Ishikawa (cell line): ENCODE data around the gene P3H4.

ENCODE experiments used
- CEBPB ChIP-seq: IDR thresholded peaks from 2 replicates; pipeline ENCODE4 v1.6.1; 2012
- EP300 ChIP-seq: IDR thresholded peaks from 2 replicates; pipeline ENCODE4 v1.6.1; 2012; ENCODE audit warnings: borderline replicate concordance
- RAD21 ChIP-seq: IDR thresholded peaks from 2 replicates; pipeline ENCODE4 v1.6.1; 2012; ENCODE audit warnings: low read depth
- REST ChIP-seq: IDR thresholded peaks from 2 replicates; pipeline ENCODE4 v1.6.1; 2012; ENCODE audit warnings: low read depth, mild to moderate bottlenecking
- TAF1 ChIP-seq: IDR thresholded peaks from 2 replicates; pipeline ENCODE4 v1.6.1; 2012; ENCODE audit warnings: low read depth, mild to moderate bottlenecking
- ZBTB7A ChIP-seq: IDR thresholded peaks from 2 replicates; pipeline ENCODE4 v1.6.1; 2012; ENCODE audit warnings: low read depth
- TF ChIP-seq, protein P1 (sequence below): IDR thresholded peaks from 2 replicates; pipeline ENCODE4 v1.6.1; 2012

DNA sequence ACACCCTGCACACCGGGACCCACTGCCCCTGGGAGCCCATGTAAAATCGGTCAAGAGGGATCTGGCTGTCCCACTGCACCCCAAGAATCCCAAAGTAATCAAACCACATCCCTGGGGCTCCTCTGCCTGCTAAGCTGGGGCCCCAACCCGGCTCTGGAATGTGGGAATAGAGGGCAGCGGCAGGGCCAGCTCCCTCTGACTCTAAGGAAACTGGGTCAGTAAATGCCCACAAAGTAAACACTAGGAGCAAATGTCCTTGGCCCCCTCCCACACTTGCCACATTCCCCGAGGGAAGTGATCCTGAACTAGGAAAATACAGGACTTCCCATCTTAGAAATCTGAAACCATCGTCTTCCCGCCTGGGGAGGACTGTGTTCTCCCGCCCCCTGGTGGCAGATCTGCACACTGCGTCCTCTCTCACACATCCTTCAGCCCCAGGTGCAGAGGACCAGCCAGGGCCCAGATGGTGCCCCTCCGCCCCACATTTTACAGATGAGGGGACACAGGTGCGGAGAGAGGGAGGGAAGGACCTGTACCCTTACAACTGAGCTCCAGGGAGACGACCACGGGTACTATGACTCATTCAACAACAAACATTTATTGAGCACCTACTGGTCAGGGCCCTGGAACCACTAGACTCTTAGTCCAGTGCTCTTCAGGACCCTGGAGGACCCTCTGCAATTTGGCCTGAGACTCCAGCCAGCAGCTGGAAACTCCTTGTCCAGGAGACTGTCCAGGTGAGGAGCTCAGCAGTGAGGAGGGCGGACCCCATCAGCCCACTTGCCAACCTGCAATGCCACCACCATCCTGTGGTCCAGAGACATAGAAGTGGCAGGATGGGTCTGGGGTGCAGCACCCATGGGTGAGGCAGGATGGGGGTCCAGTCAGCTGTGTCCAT is 10.1 kb downstream of the P3H4 start:
- TF ChIP-seq RAD21 (peak; percentile 99), ZBTB7A (no peak), CEBPB (no peak), TAF1 (no peak), REST (no peak), EP300 (peak; percentile 86)
- TF ChIP-seq, protein P1, sequence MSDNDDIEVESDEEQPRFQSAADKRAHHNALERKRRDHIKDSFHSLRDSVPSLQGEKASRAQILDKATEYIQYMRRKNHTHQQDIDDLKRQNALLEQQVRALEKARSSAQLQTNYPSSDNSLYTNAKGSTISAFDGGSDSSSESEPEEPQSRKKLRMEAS, result peak; percentile 64; the same call in 1 of the 2 replicates
